Transverse colon (tissue), 3 donors: ENCODE results near the gene GALNT12.

Experiments
- POLR2A ChIP-seq: fragments of 450-650 bp; IDR thresholded peaks from one replicate; pipeline ENCODE4 v1.6.1; 2016; ENCODE audit warnings: antibody characterized with exemption, mild to moderate bottlenecking, moderate library complexity
- TF ChIP-seq, protein P1 (sequence below), 5 experiments: fragments of 200-600 bp in 3 of 5; fragments of 450-650 bp in 2 of 5; sonication (generic) in 3 of 5; IDR thresholded peaks; 1 replicate in 2 of 5; 2 replicates in 3 of 5; pipeline ENCODE4 v1.5.1; 2016 to 2017; ENCODE audit warnings: antibody characterized with exemption in 5 of 5, inconsistent platforms in 3 of 5, mild to moderate bottlenecking in 2 of 5, moderate library complexity in 1 of 5

DNA sequence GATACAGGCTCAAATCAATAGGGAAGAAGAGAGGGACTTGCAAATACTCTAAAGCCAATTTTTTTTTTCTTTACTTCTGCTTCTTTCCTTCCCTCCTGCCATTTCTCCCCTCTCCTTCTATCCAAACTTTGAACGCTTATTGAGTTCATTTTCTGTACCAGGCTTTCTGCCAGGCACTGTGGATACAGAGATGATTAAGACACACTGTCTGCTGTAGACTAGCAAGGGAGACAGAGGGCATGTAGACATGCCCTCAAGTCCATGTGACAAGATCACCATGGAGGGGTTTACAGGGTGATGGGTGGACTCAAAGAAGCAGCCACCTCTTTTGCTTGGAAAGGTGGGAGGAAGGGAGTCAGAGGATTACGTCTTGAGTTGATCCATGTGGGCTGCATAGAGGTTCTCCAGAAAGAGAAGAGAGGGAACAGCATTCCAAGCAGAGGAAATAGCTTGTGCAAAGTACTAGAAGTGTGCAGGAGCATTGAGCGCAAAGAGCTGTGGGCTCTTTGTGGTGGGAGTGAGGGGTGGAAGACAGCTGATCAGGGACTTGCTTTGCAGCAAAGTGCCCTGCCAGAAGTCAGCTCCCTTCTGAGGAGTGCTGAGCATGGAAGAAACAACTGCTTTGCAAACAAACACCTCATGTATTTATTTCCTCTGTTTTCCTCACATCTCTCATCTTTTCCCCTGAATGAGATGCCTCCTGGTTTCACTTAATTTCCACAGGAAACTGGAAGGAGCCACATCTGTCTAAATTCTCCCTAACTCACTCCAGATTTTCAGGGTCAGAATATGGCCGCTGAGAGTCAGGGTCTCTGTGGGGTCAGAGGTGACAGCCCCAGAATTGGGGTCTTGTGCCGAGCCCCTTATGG is 71.9 kb downstream of the GALNT12 start:
- no peak for TF ChIP-seq POLR2A
- TF ChIP-seq, protein P1, sequence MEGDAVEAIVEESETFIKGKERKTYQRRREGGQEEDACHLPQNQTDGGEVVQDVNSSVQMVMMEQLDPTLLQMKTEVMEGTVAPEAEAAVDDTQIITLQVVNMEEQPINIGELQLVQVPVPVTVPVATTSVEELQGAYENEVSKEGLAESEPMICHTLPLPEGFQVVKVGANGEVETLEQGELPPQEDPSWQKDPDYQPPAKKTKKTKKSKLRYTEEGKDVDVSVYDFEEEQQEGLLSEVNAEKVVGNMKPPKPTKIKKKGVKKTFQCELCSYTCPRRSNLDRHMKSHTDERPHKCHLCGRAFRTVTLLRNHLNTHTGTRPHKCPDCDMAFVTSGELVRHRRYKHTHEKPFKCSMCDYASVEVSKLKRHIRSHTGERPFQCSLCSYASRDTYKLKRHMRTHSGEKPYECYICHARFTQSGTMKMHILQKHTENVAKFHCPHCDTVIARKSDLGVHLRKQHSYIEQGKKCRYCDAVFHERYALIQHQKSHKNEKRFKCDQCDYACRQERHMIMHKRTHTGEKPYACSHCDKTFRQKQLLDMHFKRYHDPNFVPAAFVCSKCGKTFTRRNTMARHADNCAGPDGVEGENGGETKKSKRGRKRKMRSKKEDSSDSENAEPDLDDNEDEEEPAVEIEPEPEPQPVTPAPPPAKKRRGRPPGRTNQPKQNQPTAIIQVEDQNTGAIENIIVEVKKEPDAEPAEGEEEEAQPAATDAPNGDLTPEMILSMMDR (IDR thresholded peaks at IDR 0.05): no peak
